ENCODE results near the gene KCNH4. TPM values are rescaled to one million over a fixed set of nuclear protein-coding genes. Genes with fewer than 3 reads are reported as not detected.
"Not testable (repeated sequence)": the region's sequence is repeated elsewhere in the genome, so short reads cannot be mapped to it uniquely, and the experiment has no call there.

Gene KCNH4
- total RNA-seq, 6 donors from 2014 or later: under 0.01 to 0.27 TPM; not detected in 4

DNA sequence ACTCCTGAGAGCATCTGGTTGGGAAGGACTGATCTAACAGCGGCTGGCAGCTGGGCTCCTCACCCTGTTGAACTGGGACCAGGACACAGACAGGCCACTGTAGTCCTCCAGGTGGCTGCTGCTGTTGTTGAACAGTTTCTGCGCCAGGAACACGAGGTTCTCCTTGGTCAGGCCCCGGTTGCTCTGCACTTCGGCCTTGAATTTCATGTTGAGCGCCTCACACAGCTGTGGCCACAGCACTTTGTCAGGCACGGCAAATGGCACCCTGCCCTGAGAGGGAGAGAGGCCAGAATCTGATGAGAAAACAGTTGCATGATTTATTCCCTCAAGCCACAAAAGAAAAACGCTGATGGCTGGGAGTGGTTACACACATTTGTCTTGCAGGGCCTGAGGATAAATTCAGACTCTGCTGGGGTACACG, 31.0 kb upstream of the KCNH4 start:
- 72 to 80% methylated on average over 5 to 9 of the region's 9 CpGs for WGBS, 2 donors
- peak in 1 of 2 donors; percentile 41 for TF ChIP-seq POLR2AphosphoS5 (IDR thresholded peaks at IDR 0.05)
- H3K4me3 ChIP-seq, H3K4me1 ChIP-seq, H3K27ac ChIP-seq, H3K27me3 ChIP-seq, H3K9me3 ChIP-seq: not testable (repeated sequence)
- H3K36me3 ChIP-seq: peaks cover 33 to 99% (median 70%) of the 10 kb centered on the region in 4 donors
- ATAC-seq (ENCODE audit: low FRiP score in 2 of 2) (peak; percentile 55 to 75), DNase-seq (peak in 1 of 2 donors; percentile 26)

- Histone ChIP-seq H3K27me3 (no peaks in the 10 kb centered on the region), H3K4me1 (no peaks in the 10 kb centered on the region), H3K27ac (no peak overlapping the region), H3K4me3 (no peak overlapping the region), H3K9me3 (no peaks in the 10 kb centered on the region), H3K36me3 (peaks cover 23 to 99% (median 66%) of the 10 kb centered on the region in 4 donors)
- TF ChIP-seq CTCF (IDR thresholded peaks at IDR 0.05): no peak
- TF ChIP-seq POLR2AphosphoS5 (IDR thresholded peaks at IDR 0.05): no peak
- TF ChIP-seq EP300 (IDR thresholded peaks at IDR 0.05): no peak
- ATAC-seq (ENCODE audit: low FRiP score in 2 of 2): no peak
- DNase-seq: no peak
- 94% methylated on average over 6 of the region's 6 CpGs for WGBS, 2 donors
These were observed 29.1 kb upstream of the KCNH4 start for GRCh38 chr17:42210046-42210445.

DNA sequence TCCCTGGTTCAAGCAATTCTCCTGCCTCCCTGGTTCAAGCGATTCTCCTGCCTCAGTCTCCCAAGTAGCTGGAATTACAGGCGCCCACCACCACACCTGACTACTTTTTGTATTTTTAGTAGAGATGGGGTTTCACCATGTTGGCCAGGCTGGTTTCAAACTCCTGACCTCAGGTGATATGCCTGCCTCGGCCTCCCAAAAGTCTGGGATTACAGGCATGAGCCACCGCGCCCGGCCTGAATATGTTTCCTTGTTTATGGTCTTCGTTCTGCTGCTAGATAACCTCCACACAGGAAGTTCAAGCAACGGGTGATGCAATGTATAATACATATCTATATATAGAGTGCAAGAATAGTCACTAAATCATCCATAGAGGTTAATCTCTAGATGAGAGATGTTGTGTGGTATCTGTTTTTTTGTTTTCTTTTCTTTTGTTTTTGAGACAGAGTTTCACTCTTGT, 25.2 kb upstream of the KCNH4 start:
- H3K4me3 ChIP-seq; H3K27me3 ChIP-seq; ATAC-seq (ENCODE audit: low FRiP score in 2 of 2); H3K4me1 ChIP-seq; DNase-seq; H3K9me3 ChIP-seq: not testable (repeated sequence)
- 57 to 70% methylated on average over 8 of the region's 8 CpGs for WGBS, 2 donors
- peaks cover 20 to 100% (median 71%) of the 10 kb centered on the region in 4 donors for H3K36me3 ChIP-seq
- H3K27ac ChIP-seq: peak overlapping the region in 1 of 4 donors; percentile 10

GRCh38 chr17:42203354-42203753, 22.4 kb upstream of the KCNH4 start:
- DNase-seq (no peak), ATAC-seq (ENCODE audit: low FRiP score in 2 of 2) (no peak)
- Histone ChIP-seq H3K9me3 (no peaks in the 10 kb centered on the region), H3K4me1 (no peaks in the 10 kb centered on the region), H3K27me3 (no peaks in the 10 kb centered on the region), H3K36me3 (peaks cover 4 to 91% (median 51%) of the 10 kb centered on the region in 4 donors), H3K4me3 (no peak overlapping the region), H3K27ac (no peak overlapping the region)
- TF ChIP-seq EP300 (IDR thresholded peaks at IDR 0.05) (no peak), CTCF (IDR thresholded peaks at IDR 0.05) (no peak), POLR2AphosphoS5 (IDR thresholded peaks at IDR 0.05) (no peak), POLR2A (IDR thresholded peaks at IDR 0.05) (no peak)
- 96 to 100% methylated on average over 2 of the region's 2 CpGs for WGBS, 2 donors

DNA sequence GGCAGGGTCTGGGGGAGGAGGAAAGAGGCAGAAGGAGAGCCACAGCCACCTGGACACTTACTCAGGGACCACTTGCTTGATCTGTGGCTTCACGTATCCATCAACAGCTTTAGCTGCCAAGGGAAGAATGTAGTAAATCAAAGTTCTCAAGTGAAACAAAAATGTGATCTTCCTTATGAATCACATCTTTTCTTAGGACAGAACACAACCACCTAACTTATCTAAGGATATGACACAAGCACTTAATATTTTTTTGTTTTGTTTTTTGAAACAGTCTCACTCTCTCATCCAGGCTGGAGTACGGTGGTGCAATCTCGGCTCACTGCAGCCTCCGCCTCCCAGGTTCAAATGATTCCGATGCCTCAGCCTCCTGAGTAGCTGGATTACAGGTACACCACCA, 21.8 kb upstream of the KCNH4 start:
- Histone ChIP-seq H3K27ac (no peak overlapping the region), H3K27me3 (no peaks in the 10 kb centered on the region), H3K4me1 (no peaks in the 10 kb centered on the region), H3K9me3 (no peaks in the 10 kb centered on the region), H3K4me3 (no peak overlapping the region), H3K36me3 (peaks cover 4 to 84% (median 48%) of the 10 kb centered on the region in 4 donors)
- no peak for DNase-seq
- ATAC-seq (ENCODE audit: low FRiP score in 2 of 2): no peak
- WGBS, 2 donors: 96 to 98% methylated on average over 5 of the region's 5 CpGs
- TF ChIP-seq EP300 (IDR thresholded peaks at IDR 0.05): no peak
- no peak for TF ChIP-seq POLR2AphosphoS5 (IDR thresholded peaks at IDR 0.05)
- TF ChIP-seq CTCF (IDR thresholded peaks at IDR 0.05): no peak
- no peak for TF ChIP-seq POLR2A (IDR thresholded peaks at IDR 0.05)

GRCh38 chr17:42202159-42202558, 21.2 kb upstream of the KCNH4 start:
- ATAC-seq (ENCODE audit: low FRiP score in 2 of 2) (no peak), DNase-seq (no peak)
- H3K27me3 ChIP-seq: no peaks in the 10 kb centered on the region
- no peak overlapping the region for H3K27ac ChIP-seq
- no peaks in the 10 kb centered on the region for H3K9me3 ChIP-seq
- H3K4me3 ChIP-seq: no peak overlapping the region
- no peak for TF ChIP-seq CTCF (IDR thresholded peaks at IDR 0.05)
- no peak for TF ChIP-seq POLR2AphosphoS5 (IDR thresholded peaks at IDR 0.05)
- no peak for TF ChIP-seq EP300 (IDR thresholded peaks at IDR 0.05)
- no peak for TF ChIP-seq POLR2A (IDR thresholded peaks at IDR 0.05)
- 86 to 95% methylated on average over 1 to 6 of the region's 6 CpGs for WGBS, 2 donors
- no peaks in the 10 kb centered on the region for H3K4me1 ChIP-seq
- peaks cover 4 to 79% (median 42%) of the 10 kb centered on the region in 4 donors for H3K36me3 ChIP-seq
